C4-2B (cell line): ENCODE measurements around the gene MCUB.
A peak's percentile ranks its signal among the peaks of the same experiment; 100 is the strongest.

Source experiments
- H3K27ac ChIP-seq: fragments of 450-650 bp; 2 replicates; pipeline ENCODE4 v1.5.1; 2017
- CTCF ChIP-seq: fragments of 450-650 bp; conservative IDR thresholded peaks from 2 replicates; pipeline ENCODE4 v1.5.1; 2017; ENCODE audit warnings: mild to moderate bottlenecking
- ZFX ChIP-seq: fragments of 450-650 bp; IDR thresholded peaks from 2 replicates; pipeline ENCODE4 v1.6.1; 2017

MCUB gene

DNA sequence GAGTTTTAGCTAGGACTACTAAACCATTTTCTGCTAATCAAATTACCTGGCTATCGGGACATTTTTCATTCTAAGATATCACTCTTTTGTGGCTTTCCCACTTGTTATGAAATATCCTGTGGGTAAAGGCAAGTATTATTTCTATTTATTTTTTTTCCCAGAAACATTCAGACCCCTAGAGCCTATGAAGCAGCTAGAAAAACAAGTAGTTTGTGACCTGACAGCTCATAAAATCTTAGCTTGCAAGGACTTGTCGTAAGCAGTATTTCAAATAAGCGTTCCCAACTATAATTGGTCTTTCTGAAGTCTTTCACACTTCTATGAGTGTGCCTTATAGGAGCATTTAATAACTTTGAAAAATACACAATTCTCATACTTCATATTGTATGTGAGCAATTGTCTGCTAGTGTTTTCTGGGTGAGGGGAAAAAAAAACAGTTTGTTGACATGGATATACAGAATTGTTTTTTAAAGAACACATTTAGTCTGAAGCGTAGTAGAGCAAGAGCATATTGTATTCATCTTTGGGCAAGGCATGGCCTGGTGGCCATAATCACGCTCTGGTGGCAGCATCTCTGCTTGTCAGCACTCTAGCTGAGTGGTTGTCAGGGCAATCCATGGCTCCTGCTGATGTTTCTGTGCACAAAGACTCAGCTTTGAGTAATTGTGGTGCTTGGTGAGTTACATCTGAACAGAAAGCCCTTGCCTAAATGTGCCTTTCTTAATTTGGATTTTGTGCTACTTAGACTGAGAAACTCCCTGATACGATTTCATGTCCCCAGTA lies 2.6 kb downstream of the MCUB start:
- TF ChIP-seq CTCF (no peak), ZFX (no peak)
- no peak overlapping the region for H3K27ac ChIP-seq

DNA sequence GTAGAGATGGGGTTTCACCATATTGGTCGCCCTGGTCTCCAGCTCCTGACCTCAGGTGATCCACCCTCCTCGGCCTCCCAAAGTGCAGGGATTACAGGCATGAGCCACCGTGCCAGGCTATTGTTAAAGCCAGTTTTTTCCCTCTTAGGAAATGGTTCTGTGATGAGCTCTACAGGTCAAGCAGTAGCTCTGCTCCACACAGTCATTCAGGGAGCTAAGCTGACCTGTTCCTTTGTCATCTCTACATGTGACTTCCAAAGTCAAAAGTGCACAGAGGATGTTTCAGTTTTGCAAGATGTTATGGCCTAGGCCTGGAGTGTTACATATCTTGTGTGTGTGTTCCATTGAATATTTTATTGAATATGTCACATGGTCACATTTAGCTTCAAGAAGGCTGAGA lies 11.4 kb downstream of the MCUB start:
- H3K27ac ChIP-seq: no peak overlapping the region
- no peak for TF ChIP-seq CTCF
- no peak for TF ChIP-seq ZFX

DNA sequence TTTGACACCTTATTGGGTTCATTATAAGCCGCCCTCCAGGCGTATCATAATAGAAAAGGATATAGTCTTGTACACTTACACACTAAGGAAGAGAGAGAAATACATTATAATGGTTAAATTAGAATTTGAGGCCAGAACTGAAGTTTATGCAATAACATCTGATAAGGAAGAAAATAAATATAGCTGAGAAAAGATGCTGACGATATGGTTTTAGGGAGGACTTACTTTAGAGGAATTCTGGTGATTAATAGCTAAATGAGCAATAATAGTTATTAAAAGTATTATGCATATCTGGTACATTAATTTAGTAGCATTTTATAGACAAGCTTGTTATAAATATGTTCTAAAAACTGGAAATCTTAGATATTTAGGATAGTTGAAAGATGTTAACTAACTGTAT lies 12.1 kb downstream of the MCUB start:
- H3K27ac ChIP-seq: no peak overlapping the region
- TF ChIP-seq CTCF (no peak), ZFX (no peak)

DNA sequence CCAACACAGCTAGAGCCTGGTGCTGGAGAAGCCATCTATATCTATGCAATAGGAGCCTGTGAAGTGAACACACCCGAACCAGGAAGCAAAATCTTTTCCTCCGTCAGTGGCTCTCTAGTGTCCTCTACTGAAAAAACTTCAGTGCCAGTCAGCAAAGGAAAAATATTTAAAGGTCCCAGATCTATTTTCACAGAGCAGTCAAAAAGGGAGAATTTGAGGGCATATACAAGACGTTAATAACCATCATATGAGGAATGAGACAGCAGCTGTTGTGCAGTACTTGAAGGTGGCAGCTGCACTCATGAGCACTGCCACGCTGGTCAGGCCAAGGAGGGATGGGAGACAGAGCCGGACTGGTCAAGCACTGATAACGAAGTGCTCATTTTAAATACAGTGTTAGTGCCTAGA lies 14.4 kb downstream of the MCUB start:
- TF ChIP-seq ZFX: no peak
- peak; percentile 65 for TF ChIP-seq CTCF
- no peak overlapping the region for H3K27ac ChIP-seq

- TF ChIP-seq CTCF: no peak
- no peak for TF ChIP-seq ZFX
These were observed 15.1 kb downstream of the MCUB start for GRCh38 chr4:109574931-109575804.

DNA sequence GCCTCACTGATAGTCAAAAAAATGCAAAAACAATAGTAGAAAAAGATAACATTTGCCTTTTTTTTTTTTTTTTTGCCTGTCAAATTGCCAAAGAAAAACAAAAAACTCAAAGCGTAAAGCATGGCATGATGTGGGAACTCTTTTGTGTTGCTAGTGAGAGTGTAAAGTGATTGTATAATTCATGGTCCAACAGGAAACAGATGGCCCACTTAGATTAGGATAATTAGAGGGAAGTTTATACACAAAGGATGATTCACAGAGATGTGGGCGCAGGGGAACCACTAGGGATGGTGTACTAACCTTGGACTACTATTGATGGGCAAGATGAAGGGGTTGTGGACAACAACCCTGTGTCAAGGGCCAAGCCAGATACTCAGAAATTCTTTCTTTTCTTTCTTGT lies 16.4 kb downstream of the MCUB start:
- H3K27ac ChIP-seq: no peak overlapping the region

More at GRCh38 chr4:109574931-109575804, 15.1 kb downstream of the MCUB start:
- H3K27ac ChIP-seq: no peak overlapping the region

More for the DNA sequence above, 16.4 kb downstream of the MCUB start:
- TF ChIP-seq ZFX: no peak
- no peak for TF ChIP-seq CTCF
